ENCODE measurements around the gene PHF2. TPM values are rescaled to one million over a fixed set of nuclear protein-coding genes. Genes with fewer than 3 reads are reported as not detected.

PHF2 gene
- 12.9 and 14.9 TPM in 2 replicates for total RNA-seq (2014; rRNA removed; shearing (Covaris generic))
- polyA plus RNA-seq (2015; cell fraction: cytosol; rRNA removed) = 22.3 and 26.8 TPM in 2 replicates
- 20.6 and 22.1 TPM in 2 replicates for polyA plus RNA-seq (2015; cell fraction: nucleus; rRNA removed)

DNA sequence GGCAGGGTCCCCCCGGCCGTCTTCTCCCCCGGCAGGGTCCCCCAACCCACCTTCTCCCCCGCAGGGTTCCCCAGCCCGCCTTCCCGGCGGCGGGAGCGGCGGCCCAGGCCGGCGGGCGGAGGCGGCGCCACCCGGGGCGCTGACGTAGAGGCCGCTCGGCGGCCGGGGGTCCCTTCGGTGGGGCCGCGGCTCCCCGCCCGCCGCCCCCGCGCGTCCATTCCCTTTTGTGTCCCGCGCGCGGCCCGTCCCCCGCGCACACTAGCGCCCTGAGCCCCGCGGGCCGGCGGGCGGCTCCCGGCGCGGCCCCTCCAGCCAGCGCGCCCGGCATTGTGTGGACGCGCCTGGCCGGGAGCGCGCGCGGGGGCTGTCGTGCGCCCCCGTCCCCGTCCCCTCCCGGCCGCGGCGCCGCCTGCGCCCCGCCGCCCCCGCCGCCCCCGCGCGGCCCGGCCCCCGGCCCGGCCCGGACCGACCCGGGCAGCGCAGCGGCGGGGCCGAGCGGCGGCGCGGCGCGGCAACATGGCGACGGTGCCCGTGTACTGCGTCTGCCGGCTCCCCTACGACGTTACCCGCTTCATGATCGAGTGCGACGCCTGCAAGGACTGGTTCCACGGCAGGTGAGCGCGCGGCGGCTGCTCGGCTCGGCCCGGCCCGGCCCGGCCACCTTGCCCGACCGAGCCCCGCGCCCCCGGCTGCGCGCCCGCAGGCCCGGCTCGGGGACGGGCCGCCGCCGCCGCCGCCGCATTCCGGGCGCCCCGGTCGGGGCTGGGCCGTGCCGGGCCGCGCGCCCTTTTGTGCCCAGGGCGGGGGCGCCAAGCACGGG is at the start of gene PHF2:
Gene PHF2 (plus strand): TSS at position 327 of the 820 bp plus-strand sequence. CDS start 190 bp downstream, at position 517.
- in situ Hi-C loops (cut with HindIII; ENCODE audit: low pct_unique_long_range_greater_than_20kb, low sequenced_read_pairs) = no loop called here
- DNase-seq (ENCODE audit: low read depth, low spot score) = no peak

DNA sequence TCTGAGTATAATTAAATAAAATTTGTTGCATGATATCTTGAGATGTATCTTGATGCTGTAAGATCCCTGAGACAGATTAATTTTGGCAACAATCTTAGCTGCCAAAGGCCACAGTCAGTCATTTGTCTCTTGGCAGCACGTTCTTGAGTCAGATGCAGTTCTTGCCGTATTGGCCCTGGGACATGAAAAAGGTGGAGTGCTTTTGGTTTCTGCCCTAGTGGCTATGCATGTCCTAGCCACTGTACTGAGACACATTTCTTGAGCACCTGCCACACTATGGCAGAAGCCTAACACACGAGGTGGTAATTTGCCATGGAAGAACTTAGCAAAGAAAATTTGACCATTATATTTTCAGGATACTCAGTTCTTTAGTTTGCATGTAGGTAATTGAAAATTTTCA is 45.0 kb upstream of the PHF2 start:
- in situ Hi-C loops (cut with HindIII; ENCODE audit: low pct_unique_long_range_greater_than_20kb, low sequenced_read_pairs) = no loop called here
- peak; percentile 14 for DNase-seq (ENCODE audit: low read depth, low spot score)

DNA sequence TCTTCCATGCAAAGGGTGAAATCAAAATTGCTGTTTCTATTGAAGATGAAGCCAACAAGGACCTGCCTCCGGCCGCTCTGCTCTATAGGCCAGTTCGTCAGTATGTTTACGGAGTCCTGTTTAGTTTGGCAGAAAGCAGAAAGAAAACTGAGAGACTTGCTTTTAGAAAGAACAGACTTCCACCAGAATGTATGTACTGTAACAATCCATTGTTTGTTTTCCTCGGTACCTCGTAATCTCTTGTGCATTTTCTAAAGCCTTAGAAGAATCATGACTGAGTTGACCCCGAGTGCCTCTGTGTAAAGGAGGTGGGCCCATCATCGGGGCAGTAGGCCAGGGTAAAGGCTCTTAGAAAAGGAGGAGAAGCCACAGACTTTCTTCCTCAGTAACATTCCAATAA is 44.2 kb upstream of the PHF2 start:
- DNase-seq (ENCODE audit: low read depth, low spot score) = no peak
- in situ Hi-C loops (cut with HindIII; ENCODE audit: low pct_unique_long_range_greater_than_20kb, low sequenced_read_pairs) = no loop called here

DNA sequence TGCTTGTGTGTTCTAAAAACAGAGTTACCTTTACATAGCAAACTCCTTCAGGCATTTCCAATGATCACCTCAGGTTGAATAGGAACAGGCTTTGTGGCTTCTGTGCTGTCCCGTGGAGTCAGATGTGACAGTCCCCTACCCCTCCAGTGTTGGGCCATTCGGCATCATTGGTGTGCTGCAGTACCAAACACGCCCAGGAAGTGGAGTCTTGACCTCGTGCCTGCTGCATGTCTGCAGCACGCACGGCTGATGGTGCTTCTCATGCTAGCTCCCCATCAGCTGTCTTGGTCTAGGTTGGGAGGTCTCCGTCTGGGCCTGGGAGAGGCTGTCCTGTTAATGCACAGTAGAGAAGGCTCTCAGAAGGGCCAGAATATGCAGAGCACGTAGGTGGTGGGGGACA is 42.5 kb upstream of the PHF2 start:
- DNase-seq (ENCODE audit: low read depth, low spot score) = no peak
- in situ Hi-C loops (cut with HindIII; ENCODE audit: low pct_unique_long_range_greater_than_20kb, low sequenced_read_pairs) = no loop called here

DNA sequence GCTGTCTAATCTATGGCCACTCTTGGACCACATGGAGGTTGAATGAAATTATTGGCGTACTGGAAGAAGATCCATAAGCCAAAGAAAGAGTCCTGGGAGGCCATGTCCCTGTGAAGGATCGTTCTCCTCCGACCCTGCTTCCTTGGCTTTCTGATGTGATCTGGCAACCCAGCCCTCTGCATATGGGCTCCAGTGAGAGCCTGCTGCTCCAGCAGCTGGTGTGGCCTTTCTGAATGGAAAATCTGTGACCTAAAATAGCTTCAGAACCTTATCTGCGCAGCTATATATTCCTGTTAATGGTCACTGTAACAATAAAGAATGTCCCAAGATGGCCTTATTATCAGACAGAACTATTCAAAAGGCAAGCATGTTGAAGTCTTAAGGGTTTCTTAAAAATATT is 40.2 kb upstream of the PHF2 start:
- DNase-seq (ENCODE audit: low read depth, low spot score) = no peak
- in situ Hi-C loops (cut with HindIII; ENCODE audit: low pct_unique_long_range_greater_than_20kb, low sequenced_read_pairs) = no loop called here

DNA sequence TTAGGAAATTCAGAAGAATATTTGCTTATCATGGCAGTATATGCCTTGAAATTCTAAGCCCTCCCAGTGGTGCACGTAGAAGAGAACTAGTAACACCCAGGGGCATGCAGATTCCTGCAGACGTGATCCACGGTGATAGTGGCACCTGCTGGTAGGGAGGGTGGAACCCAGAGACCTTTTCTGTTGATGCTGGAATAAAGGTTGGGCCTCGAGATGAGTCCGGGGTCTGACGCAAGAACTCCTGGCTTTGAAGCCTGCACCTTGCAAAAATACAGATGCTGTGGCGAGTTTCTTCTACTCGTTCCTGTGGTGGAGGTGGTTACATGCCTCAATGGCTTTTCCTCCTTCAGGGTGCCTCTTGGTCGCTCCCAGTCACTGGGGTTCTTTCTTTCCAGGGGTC is 39.5 kb upstream of the PHF2 start:
- DNase-seq (ENCODE audit: low read depth, low spot score) = no peak
- in situ Hi-C loops (cut with HindIII; ENCODE audit: low pct_unique_long_range_greater_than_20kb, low sequenced_read_pairs) = no loop called here

DNA sequence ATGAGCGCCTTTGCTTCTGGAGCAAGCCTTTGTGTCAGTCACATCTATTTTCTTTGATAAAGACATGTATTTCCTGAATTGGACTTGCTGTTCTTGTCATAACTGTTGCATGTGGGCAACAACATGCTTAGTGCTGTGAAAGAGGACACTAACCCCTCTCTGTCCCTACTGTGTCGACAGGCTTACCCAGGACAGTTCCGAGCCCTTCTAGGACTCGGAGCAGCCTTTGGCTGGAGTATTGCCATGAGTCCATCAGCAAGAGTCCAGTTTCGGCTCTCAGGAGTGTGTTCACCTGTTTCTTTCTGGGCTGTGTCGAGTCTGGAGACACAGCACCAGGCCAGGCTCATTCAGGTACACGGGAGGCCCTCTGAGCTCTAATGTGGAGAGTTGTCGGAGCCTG is 36.1 kb upstream of the PHF2 start:
- in situ Hi-C loops (cut with HindIII; ENCODE audit: low pct_unique_long_range_greater_than_20kb, low sequenced_read_pairs) = no loop called here
- DNase-seq (ENCODE audit: low read depth, low spot score) = no peak

DNA sequence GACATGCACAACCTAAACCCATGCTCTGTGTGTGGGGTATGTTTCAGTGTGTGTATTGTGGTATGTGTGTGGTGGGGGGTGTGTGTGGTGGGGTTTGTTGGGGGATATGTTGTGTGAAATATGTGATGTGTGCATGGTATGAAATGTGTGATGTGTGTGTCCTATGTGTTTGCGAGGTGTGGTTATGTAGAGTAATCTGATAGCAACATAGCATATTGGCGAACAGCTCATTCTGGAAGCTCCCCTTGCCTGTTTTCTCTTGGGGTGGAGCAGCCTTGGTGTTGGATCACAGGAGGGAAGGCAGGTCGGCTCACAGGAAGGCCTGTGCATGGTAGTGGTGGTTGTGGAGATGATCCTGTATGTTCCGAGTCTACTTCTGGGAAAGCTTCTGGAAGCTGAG is 35.4 kb upstream of the PHF2 start:
- no peak for DNase-seq (ENCODE audit: low read depth, low spot score)
- in situ Hi-C loops (cut with HindIII; ENCODE audit: low pct_unique_long_range_greater_than_20kb, low sequenced_read_pairs) = no loop called here

DNA sequence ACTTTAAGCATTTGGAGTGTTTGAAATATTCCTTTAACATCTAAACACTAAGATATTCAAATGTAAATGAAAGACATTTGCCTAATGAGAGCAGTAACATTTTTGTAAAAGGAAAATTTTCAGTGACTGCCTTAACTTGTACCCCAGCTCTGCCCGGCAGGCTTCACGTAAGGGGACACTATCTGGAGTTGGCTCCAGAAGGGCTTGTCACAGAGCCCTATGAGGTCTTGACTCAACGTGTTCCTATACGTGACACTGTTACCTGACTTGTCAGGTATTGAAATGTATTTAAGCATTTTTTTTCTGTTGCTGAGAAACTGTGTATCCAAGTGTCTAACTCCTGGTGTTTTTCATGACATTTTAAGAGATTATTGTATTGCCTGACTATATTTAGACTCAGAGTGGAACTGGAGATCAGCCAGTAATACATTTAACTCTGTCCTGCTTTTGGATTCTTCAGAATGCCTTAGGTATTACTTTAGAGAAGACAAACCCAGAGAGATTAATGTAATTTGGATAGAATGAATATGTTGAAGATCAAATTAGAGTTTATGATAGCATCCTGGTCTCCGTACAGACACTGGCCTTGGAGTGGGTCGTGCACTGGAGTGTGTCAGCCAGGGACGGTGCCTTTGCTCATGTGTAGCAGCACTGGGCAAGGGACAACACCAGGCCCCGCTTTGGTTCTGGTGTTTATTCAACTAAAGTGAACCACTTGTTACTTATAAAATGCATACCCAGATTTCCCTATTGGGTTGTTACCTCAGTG is 34.6 kb upstream of the PHF2 start:
- DNase-seq (ENCODE audit: low read depth, low spot score) = no peak
- in situ Hi-C loops (cut with HindIII; ENCODE audit: low pct_unique_long_range_greater_than_20kb, low sequenced_read_pairs) = no loop called here

DNA sequence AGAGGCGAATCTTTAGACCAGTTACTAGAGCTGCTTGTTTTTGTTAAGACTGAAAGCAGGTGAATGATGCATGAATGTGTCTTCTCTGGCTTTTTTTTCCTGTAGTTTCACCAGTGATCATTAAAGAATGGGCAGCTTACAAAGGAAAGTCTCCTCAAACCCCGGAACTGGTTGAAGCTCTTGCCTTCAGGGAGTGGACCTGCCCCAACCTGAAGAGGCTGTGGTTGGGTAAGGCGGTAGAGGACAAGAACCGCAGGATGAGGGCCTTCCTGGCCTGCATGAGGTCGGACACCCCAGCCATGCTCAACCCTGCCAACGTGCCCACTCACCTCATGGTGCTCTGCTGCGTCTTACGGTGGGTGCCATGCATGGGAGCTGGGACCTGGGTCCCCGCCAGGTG is 33.3 kb upstream of the PHF2 start:
- no peak for DNase-seq (ENCODE audit: low read depth, low spot score)
- in situ Hi-C loops (cut with HindIII; ENCODE audit: low pct_unique_long_range_greater_than_20kb, low sequenced_read_pairs) = no loop called here

DNA sequence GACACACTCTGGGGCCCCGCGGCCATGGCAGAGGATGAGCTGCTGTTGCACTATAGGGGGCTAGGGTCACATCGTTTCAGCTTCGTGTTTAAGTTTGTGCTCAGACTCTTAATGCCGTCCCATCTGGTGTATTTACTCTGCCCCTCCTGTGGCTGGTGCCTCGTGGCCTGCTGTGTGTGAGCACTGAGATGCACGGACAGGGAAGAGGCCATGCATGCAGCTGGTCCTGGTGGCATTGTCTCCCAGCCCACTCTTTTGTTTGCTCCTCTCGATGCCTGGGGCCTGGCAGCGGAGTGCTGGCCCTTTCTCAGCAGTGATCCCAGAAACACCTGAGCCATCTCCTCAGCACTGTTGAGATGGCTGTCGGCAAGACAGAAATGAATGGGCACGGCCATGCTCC is 30.0 kb upstream of the PHF2 start:
- in situ Hi-C loops (cut with HindIII; ENCODE audit: low pct_unique_long_range_greater_than_20kb, low sequenced_read_pairs) = no loop called here
- no peak for DNase-seq (ENCODE audit: low read depth, low spot score)

DNA sequence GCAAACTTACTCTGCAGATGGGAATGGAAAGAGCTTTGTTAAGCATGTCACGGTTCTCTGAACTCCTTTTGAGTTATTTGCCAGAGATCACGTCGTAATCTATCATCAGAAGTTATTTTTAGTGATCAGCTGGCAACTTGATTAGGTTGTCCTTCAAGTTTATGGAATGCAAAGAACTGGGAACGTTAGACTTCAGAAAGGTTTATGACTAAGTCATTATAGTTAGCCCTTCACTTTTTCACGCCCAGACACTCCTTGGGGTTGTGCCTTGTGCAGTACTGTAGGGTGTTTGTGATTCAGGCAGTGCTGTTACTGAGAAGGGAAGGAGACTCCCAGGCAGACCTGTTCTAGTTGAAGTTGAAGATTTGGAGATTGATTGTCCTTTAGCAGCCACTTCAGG is 26.8 kb upstream of the PHF2 start:
- in situ Hi-C loops (cut with HindIII; ENCODE audit: low pct_unique_long_range_greater_than_20kb, low sequenced_read_pairs) = no loop called here
- DNase-seq (ENCODE audit: low read depth, low spot score) = no peak

DNA sequence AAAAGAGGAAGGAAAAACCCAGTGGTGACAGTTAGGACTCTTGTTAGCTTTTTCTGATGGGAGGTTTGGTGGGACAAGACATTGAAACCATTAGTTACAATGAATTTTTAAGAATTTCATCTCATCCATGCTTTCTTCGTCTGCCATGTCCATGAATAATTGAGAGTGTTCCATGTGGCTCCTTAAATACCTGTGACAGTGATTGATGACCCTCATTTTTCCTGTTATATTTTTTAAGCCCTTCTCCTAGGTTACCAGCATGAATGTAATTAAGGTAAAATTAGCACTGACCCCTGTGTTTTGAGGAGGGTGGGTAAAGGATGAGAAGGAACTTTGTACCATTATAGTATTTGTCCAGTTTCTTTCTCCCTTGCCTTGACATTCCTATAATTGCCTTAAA is 23.5 kb upstream of the PHF2 start:
- in situ Hi-C loops (cut with HindIII; ENCODE audit: low pct_unique_long_range_greater_than_20kb, low sequenced_read_pairs) = no loop called here
- no peak for DNase-seq (ENCODE audit: low read depth, low spot score)

DNA sequence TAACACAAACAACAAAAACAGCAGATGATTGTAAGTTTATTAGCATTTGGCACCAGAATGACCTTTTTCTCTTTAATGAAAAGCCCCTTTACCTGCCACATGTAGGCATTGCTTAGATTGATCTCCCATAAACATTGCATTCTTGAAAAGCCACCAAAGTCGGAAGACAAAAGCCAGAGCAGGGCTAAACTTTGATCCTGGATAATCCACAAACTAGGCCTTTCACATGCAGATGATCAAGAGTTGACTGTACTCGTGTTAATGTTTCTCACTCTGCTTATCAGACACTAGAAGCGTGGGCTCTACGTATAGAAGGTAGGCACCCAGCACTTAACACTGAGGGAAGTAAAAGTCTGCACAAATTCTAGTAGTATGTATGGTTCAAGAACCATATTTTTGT is 21.0 kb upstream of the PHF2 start:
- in situ Hi-C loops (cut with HindIII; ENCODE audit: low pct_unique_long_range_greater_than_20kb, low sequenced_read_pairs) = no loop called here

DNA sequence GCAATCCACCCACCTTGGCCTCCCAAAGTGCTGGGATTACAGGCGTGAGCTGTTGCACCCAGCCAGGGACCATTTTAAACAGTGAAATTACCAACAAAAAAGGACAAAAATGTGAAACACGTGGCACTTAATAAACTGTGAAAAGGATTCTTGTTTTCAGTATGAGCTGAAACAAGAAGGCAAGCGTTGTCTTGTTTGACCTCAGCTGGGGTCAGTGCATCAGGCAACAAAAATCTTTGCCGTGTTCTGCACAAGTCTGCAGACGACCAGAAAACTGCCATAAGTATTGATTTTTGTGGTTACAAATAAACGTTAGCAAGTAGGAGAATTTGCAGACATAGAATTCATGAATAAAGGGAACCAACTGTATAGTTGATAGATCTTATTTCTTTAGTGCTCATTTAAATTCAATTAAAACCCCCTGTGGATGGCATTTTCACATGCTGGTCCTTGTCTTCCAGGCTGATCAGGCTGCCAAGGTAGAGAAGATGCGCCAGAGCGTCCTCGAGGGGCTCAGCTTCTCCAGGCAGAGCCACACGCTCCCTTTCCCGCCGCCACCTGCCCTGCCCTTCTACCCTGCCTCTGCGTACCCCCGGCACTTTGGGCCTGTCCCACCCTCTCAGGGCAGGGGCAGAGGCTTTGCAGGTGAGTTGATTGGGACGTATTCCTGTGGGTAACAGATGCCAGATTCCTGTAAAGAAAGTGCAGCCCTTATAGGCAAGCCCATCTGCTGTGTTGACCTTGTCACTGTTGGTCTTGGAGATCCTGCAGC is 18.8 kb upstream of the PHF2 start:
- DNase-seq (ENCODE audit: low read depth, low spot score) = no peak
- in situ Hi-C loops (cut with HindIII; ENCODE audit: low pct_unique_long_range_greater_than_20kb, low sequenced_read_pairs) = no loop called here

More for the DNA sequence above, 21.0 kb upstream of the PHF2 start:
- no peak for DNase-seq (ENCODE audit: low read depth, low spot score)

DNA sequence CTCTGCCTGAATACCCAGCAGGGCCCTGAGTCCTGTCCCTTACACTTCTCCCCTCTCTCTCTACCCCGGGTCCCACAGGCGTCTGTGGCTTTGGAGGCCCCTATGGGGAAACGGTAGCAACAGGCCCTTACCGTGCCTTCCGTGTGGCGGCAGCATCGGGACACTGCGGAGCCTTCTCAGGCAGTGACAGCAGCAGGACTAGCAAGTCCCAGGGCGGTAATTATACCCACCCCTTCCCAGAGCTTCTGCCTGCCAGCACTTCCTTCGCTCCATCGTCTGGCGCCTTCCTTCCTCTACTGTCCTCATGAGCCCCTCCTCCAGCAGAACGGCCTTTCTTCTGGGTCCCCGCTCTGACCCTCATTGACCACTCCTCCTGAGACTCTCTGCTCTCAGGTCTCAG is 17.9 kb upstream of the PHF2 start:
- in situ Hi-C loops (cut with HindIII; ENCODE audit: low pct_unique_long_range_greater_than_20kb, low sequenced_read_pairs) = no loop called here

DNA sequence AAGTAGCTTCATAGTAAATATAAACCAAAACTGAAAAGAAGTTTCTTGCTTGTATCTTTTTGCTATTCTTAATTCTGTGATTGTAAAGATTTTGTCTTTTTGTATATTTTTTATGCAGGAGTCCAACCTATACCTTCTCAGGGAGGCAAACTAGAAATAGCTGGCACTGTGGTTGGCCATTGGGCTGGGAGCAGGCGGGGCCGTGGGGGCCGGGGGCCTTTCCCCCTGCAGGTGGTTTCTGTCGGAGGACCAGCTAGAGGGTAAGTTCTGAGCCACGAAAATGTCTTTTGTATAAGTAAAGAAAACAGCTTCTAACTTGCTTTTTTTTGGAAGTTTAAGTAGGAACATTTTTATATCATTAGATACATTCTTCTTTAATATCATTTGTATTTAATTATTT is 15.4 kb upstream of the PHF2 start:
- in situ Hi-C loops (cut with HindIII; ENCODE audit: low pct_unique_long_range_greater_than_20kb, low sequenced_read_pairs) = no loop called here
- no peak for DNase-seq (ENCODE audit: low read depth, low spot score)

More for the DNA sequence above, 17.9 kb upstream of the PHF2 start:
- no peak for DNase-seq (ENCODE audit: low read depth, low spot score)

DNA sequence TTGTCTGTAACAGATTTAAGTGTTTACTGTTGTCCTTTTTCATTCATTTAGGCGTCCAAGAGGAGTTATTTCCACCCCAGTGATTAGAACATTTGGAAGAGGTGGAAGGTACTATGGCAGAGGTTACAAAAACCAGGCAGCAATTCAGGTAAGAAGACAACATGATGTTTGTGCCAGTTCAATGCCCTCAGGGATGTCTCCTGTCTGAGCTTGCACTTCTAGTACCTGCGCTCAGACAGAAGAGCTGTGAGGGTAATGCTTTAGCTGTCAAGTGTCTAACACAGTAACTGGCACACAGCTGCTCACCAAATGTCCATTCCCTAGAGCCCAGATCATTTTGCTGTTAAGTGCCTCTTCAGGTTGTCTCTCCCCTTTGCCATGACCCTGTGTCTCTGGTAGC is 14.2 kb upstream of the PHF2 start:
- in situ Hi-C loops (cut with HindIII; ENCODE audit: low pct_unique_long_range_greater_than_20kb, low sequenced_read_pairs) = no loop called here
- DNase-seq (ENCODE audit: low read depth, low spot score) = no peak

Measured in SK-MEL-5 (cell line).